ENCODE data around the gene KLLN.
"Not testable (repeated sequence)": the region's sequence is repeated elsewhere in the genome, so short reads cannot be mapped to it uniquely, and the experiment has no call there.

Gene KLLN

DNA sequence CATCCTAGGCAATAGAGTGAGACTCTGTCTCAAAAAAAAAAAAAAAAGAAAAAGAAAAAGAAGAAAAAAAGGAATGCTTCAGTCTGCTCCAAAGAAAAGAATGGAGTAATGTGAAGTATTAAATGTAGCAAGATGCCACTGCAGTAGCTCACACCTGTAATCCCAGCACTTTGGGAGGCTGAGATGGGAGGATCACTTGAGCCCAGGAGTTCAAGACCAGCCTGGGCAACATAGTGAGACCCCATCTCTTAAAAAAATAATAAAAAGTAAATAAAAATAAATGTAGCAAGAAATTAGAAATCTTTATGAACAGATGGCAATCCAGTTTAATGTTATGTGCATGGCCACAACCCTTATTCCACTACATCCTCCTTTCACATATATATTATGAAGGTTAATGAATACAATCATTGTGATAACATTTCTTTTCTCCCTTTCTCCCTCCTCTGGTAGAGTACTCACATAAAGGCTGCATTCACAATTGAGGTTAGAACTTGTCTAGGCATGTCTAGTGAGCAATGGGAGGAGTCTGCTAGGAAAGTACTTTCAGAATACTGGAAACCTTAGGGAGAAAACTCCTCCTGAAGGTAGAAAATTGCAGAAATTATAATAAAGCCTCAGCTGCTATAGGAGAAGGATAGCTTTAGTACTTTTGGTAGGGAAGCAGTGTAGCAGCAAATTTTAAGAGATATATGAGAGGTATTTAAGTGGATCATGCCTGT, 20.4 kb downstream of the KLLN start:
- DNase-seq (ENCODE audit: low spot score): peak; percentile 43

- peak; percentile 46 for DNase-seq (ENCODE audit: low spot score)
Measured at GRCh38 chr10:87842220-87842641, 21.1 kb downstream of the KLLN start.

GRCh38 chr10:87841186-87841585, 22.1 kb downstream of the KLLN start:
- no peak for DNase-seq (ENCODE audit: low spot score)

DNA sequence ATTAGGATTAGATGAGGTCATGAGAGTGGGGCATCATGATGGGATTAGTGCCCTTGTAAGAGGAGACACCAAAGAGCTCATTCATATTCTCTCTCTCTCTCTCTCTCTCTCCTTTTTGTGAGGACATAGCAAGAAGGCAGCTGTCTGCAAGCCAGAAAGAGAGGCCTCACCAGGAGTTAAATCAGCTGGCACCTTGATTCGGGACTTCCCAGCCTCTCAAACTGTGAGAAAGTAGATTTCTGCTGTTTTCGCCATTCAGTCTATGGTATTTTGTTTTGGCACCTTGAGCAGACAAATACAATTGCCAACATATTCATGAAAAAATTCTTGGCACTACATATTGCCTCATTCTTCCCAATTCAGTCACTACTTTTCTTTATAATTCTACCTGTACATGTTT, 24.7 kb downstream of the KLLN start:
- DNase-seq (ENCODE audit: low spot score): no peak

- DNase-seq (ENCODE audit: low spot score): no peak
Measured at GRCh38 chr10:87837445-87837844, 25.9 kb downstream of the KLLN start.

- no peak for DNase-seq (ENCODE audit: low spot score)
Measured at GRCh38 chr10:87836098-87836497, 27.2 kb downstream of the KLLN start.

- DNase-seq (ENCODE audit: low spot score): no peak
Measured at GRCh38 chr10:87829986-87830729, 33.2 kb downstream of the KLLN start.

DNA sequence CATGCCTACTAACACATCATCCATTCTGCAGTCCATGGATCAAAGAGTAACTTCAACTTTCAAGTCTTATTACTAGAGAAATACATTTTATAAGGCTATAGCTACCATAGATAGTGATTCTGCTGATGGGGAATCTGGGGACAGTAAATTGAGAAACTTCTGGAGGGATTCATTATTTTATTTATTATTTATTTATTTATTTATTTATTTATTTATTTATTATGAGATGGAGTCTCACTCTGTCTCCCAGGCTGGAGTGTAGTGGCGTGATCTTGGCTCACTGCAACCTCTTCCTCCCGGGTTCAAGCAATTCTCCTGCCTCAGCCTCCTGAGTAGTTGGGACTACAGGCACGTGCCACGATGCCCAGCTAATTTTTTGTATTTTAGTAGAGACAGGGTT, 34.3 kb downstream of the KLLN start:
- not testable (repeated sequence) for DNase-seq (ENCODE audit: low spot score)

- no peak for DNase-seq (ENCODE audit: low spot score)
Measured at GRCh38 chr10:87827681-87828080, 35.7 kb downstream of the KLLN start.

- DNase-seq (ENCODE audit: low spot score): no peak
Measured at GRCh38 chr10:87826653-87827052, 36.7 kb downstream of the KLLN start.

GRCh38 chr10:87819289-87819585, 44.1 kb downstream of the KLLN start:
- DNase-seq (ENCODE audit: low spot score): no peak

GRCh38 chr10:87818505-87819288, 44.6 kb downstream of the KLLN start:
- peak; percentile 46 for DNase-seq (ENCODE audit: low spot score)

DNA sequence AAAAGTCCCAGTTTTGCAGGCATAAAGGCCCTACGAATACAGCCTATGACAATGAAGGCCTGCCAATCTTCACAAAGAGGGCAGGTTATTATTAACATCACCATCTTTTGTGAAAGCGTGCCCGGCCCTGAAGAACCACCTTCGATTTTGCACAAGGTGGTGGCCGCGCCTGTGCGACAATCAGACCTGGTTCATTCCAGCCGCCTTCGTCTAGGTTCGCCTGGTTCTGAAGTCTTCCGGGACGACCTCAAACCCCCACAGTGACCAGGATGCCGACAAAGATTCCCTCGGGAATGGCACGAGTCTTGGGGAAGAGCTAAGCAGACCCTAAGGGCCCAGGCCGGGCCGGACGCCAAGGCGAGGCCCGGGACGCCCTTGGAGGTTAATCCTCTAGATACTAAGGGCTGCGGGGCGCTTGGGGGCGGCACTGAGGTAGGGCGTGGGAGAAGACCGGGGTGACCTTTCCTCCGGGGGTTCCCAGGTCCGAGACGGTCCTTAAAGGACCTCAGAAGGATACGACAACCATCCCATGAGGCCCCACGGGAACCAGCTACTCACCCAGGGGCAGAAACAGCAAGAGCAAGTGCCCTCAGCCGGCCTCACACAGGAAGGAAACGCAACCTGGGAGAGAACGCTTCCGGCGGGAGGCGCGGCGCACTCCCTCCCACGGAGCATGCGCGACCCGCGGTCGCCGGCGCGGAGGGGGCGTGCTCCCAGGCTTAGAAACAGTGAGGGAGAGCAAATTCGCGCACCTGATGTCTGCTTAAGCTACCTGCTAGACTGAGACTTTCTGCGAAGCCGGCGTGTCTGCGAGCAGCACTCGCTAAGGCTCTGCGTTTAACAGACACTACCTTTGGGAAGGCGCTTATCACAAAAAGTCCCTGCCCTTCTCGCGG, 45.5 kb downstream of the KLLN start, which contains the start of gene ATAD1:
Gene ATAD1 (minus strand): TSS at position 618 of the 896 bp plus-strand sequence. CDS start 3,627 bp downstream, outside the sequence.
- DNase-seq (ENCODE audit: low spot score): peak; percentile 91

- DNase-seq (ENCODE audit: low spot score): peak; percentile 13
Measured at GRCh38 chr10:87816898-87817608, 46.3 kb downstream of the KLLN start.

- DNase-seq (ENCODE audit: low spot score): no peak
Measured at GRCh38 chr10:87816163-87816897, 47.0 kb downstream of the KLLN start.

Data from SW480 (cell line).